OCI-LY3 (cell line): ENCODE data around the gene HSPA2.

Experiments used
- EZH2phosphoT487 ChIP-seq: fragments of 200-600 bp; shearing (Covaris generic); IDR thresholded peaks from 2 replicates; pipeline ENCODE4 v1.6.1; 2018; ENCODE audit warnings: antibody characterized with exemption, mixed run types, low read depth
- TF ChIP-seq, protein P1 (sequence below): fragments of 200-600, 300-600 bp; sonication (generic); IDR thresholded peaks from 2 replicates; pipeline ENCODE4 v1.5.1; 2014; ENCODE audit warnings: antibody characterized with exemption, low read length, low read depth

- TF ChIP-seq, protein P1, sequence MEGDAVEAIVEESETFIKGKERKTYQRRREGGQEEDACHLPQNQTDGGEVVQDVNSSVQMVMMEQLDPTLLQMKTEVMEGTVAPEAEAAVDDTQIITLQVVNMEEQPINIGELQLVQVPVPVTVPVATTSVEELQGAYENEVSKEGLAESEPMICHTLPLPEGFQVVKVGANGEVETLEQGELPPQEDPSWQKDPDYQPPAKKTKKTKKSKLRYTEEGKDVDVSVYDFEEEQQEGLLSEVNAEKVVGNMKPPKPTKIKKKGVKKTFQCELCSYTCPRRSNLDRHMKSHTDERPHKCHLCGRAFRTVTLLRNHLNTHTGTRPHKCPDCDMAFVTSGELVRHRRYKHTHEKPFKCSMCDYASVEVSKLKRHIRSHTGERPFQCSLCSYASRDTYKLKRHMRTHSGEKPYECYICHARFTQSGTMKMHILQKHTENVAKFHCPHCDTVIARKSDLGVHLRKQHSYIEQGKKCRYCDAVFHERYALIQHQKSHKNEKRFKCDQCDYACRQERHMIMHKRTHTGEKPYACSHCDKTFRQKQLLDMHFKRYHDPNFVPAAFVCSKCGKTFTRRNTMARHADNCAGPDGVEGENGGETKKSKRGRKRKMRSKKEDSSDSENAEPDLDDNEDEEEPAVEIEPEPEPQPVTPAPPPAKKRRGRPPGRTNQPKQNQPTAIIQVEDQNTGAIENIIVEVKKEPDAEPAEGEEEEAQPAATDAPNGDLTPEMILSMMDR: no peak
- TF ChIP-seq EZH2phosphoT487: no peak
Measured at GRCh38 chr14:64566651-64567122, 26.1 kb downstream of the HSPA2 start.
